Lower lobe of right lung (tissue), 2 donors: Measurements from ENCODE around the gene SLC30A10. TPM values are rescaled to one million over a fixed set of nuclear protein-coding genes. Genes with fewer than 3 reads are reported as not detected.

Source experiments
- ATAC-seq, 2 donors: fragments of 200-7000 bp; cut with Tn5 transposase; one replicate each; pipeline ENCODE4 v1.9.1; 2020 to 2022; ENCODE audit warnings: mild to moderate bottlenecking in 2 of 2, moderate library complexity in 2 of 2
- DNase-seq: peaks from one replicate; pipeline ENCODE4 v3.0.0-alpha.2; 2020
- H3K27ac ChIP-seq: fragments of 200-600 bp; one replicate; pipeline ENCODE4 v1.8.0; 2022
- H3K27me3 ChIP-seq: fragments of 200-600 bp; one replicate; pipeline ENCODE4 v1.8.0; 2022; ENCODE audit warnings: low read depth
- H3K36me3 ChIP-seq: fragments of 200-600 bp; one replicate; pipeline ENCODE4 v1.8.0; 2022; ENCODE audit warnings: mild to moderate bottlenecking
- H3K4me1 ChIP-seq: fragments of 200-600 bp; one replicate; pipeline ENCODE4 v1.8.0; 2022
- H3K4me3 ChIP-seq: fragments of 200-600 bp; one replicate; pipeline ENCODE4 v1.8.0; 2022; ENCODE audit warnings: mild to moderate bottlenecking
- H3K9me3 ChIP-seq: fragments of 200-600 bp; one replicate; pipeline ENCODE4 v1.8.0; 2022
- CTCF ChIP-seq: fragments of 200-600 bp; IDR thresholded peaks from one replicate; pipeline ENCODE4 v1.8.0; 2022; ENCODE audit warnings: antibody characterized with exemption, mild to moderate bottlenecking
- intact Hi-C: fragments of 100-400 bp; cut with DNase I; formaldehyde crosslinking; loops from one replicate; pipeline ENCODE4 v1.11.0; 2022
- total RNA-seq: library from RNA; stranded (reverse); fragmentation: NEBNext Ultra II Directional; extraction: Animal tissue kit (Norgen Biotek cat#: 25700); gene quantifications from one replicate; pipeline ENCODE4 v1.2.1, GENCODE V29; 2021
- donor health status: DM: no; HTN: yes; CAD: no; lungs with severe emphysema.

Gene SLC30A10
- total RNA-seq, 1 donor from 2014 or later = not detected

GRCh38 chr1:219913005-219913770 is 15.2 kb downstream of the SLC30A10 start:
- ATAC-seq (no peak), DNase-seq (no peak)
- H3K4me1 ChIP-seq = no peaks in the 10 kb centered on the region
- H3K4me3 ChIP-seq = no peak overlapping the region
- H3K27me3 ChIP-seq = no peaks in the 10 kb centered on the region
- H3K27ac ChIP-seq = no peak overlapping the region
- intact Hi-C loops = no loop called here
- H3K9me3 ChIP-seq = no peaks in the 10 kb centered on the region
- no peak for TF ChIP-seq CTCF
- no peaks in the 10 kb centered on the region for H3K36me3 ChIP-seq

- Histone ChIP-seq H3K4me3 (no peak overlapping the region), H3K27me3 (no peaks in the 10 kb centered on the region), H3K36me3 (no peaks in the 10 kb centered on the region), H3K9me3 (no peaks in the 10 kb centered on the region), H3K27ac (no peak overlapping the region), H3K4me1 (no peaks in the 10 kb centered on the region)
- no peak for TF ChIP-seq CTCF
- ATAC-seq (no peak), DNase-seq (no peak)
- intact Hi-C loops = no loop called here
Measured at GRCh38 chr1:219910716-219911115, 17.6 kb downstream of the SLC30A10 start.

GRCh38 chr1:219909476-219909875 is 18.9 kb downstream of the SLC30A10 start:
- no peaks in the 10 kb centered on the region for H3K4me1 ChIP-seq
- no peak overlapping the region for H3K4me3 ChIP-seq
- no peaks in the 10 kb centered on the region for H3K27me3 ChIP-seq
- H3K9me3 ChIP-seq = no peaks in the 10 kb centered on the region
- no peaks in the 10 kb centered on the region for H3K36me3 ChIP-seq
- no peak for TF ChIP-seq CTCF
- DNase-seq (no peak), ATAC-seq (no peak)
- intact Hi-C loops = no loop called here
- H3K27ac ChIP-seq = no peak overlapping the region

GRCh38 chr1:219908170-219908569 is 20.2 kb downstream of the SLC30A10 start:
- ATAC-seq (no peak), DNase-seq (no peak)
- no peaks in the 10 kb centered on the region for H3K9me3 ChIP-seq
- H3K36me3 ChIP-seq = no peaks in the 10 kb centered on the region
- TF ChIP-seq CTCF = no peak
- no peaks in the 10 kb centered on the region for H3K4me1 ChIP-seq
- H3K4me3 ChIP-seq = no peak overlapping the region
- intact Hi-C loops = no loop called here
- no peaks in the 10 kb centered on the region for H3K27me3 ChIP-seq
- no peak overlapping the region for H3K27ac ChIP-seq

GRCh38 chr1:219907772-219908070 is 20.6 kb downstream of the SLC30A10 start:
- Histone ChIP-seq H3K4me1 (no peaks in the 10 kb centered on the region), H3K9me3 (no peaks in the 10 kb centered on the region), H3K36me3 (no peaks in the 10 kb centered on the region), H3K27ac (no peak overlapping the region), H3K27me3 (no peaks in the 10 kb centered on the region), H3K4me3 (no peak overlapping the region)
- DNase-seq (no peak), ATAC-seq (peak in 1 of 2 donors; percentile 49)
- TF ChIP-seq CTCF = no peak
- intact Hi-C loops = no loop called here
